Measurements from ENCODE around the gene TMEM196. TPM values are rescaled to one million over a fixed set of nuclear protein-coding genes. Genes with fewer than 3 reads are reported as not detected.

Gene TMEM196
- total RNA-seq (2014; rRNA removed; shearing (Covaris generic)) = not detected in 2 replicates

DNA sequence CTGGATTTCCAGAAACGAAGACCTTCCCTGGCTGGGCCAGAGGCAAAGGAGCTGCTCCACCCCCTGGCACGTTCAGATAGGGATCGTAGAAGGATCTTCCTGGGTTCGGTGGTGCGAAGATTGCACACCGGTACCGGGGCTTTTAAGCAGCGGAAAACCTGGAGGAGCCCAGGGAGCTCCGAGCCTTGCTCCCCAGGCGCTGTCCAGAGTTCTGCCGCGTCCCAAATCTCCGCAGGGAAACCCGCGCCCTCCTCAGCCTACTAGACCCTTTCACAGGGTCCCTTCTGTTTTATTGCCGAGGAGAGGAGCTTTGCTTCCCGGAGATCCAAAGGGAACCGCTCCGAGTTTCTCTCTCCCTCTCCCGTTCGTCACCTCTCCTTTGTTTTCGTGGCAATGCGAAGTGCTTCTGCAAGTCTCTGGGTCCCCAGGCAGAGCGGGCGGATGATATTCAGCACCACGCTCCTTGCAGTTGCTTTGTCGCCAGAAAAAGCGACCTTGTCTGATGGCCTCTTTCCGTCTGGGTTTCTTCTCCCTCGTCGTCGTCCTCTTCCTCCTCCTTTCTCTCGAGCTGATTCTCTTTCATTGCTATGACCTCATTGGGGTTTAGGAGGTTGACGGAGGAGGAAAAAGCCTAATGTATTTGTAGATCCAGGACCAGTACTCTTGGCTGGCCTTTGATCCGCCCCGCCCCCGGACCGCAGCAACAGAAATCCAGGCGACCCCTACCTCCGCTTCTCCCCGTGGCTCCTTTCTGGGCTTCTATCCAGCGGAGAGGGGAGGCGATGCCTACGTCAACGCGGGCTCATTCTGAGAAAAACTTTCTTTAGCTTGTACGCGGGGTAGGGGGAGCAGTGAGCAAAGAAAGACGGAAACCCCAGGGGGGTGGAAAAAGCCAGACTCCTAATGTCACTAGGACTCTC lies at the start of gene TMEM196:
Gene TMEM196, minus strand, starts transcription at position 777 of the 920 bp plus-strand sequence. CDS start 921 bp downstream, outside the sequence.
- DNase-seq (ENCODE audit: low spot score) = no peak

DNA sequence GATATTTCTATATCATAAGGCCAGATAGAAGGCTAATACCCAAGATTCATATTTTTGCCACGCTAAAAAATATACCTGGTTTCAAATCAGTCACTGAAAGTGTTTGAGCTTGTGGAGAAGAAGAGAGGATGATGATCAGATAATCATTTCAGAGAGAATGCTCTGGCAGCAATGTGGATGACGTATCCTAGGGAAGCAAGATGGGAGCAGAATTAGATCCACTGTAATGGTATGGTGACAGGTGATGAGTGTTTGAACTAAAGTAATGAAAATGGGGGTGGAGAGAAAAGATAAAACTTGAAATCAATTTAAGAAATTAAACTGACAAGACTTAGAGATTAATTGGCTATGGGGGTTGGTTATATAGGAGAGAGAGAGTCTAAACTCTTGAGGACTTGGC lies 42.7 kb upstream of the TMEM196 start:
- no peak for DNase-seq (ENCODE audit: low spot score)

DNA sequence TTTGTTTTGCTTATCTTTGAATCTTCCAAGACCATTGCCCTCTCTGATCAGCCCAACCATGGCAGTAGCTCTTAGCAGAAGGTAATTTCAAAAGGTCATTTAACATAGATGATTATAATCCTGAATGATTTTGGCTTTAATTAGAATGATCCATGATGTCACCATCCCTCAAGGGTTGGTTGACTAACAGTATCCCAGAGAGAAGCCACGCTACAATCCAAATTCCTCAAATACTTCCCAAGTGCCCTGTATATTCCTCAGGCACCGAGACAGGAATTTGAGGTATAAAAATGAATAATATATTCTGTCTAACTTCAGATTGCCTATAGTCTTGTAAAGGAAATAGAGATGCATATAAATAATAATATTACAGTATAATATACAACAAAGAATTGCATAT lies 42.1 kb upstream of the TMEM196 start:
- DNase-seq (ENCODE audit: low spot score) = no peak

DNA sequence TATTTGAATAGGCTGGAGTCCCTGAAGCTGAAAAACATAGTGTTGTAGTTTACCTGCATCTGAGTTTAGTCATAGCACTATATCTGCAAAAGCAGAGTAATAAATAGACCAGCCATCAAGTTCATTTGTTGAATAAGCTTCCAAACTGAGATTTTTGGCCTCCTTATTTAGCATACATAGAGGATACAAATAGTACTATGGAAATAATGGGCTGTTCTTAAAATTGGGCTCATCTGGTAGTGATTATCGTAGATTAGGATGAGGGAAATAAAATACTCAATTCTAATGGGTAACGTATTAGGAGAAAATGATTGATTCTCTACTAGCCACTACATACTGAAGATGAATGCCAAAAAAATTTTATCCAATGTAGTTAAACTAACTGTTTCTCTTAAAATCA lies 41.4 kb upstream of the TMEM196 start:
- no peak for DNase-seq (ENCODE audit: low spot score)

DNA sequence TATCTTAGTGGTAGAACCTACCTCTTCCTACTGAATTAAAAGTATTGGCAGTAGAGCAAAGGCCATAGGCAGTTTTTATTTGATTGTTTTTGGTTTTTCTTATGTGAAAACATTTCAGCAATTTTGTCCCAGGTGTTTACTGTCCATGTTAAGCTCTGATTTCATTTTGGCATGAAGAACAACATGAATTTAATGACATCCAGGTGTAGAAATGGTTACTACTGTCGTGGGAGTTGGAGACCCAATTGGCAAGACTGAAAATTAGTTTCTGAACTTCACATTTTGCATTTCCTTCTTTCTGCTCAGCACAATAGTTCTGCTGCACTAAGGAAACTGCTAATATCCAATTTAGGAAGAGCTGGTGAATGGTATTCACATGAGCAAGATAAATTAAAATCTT lies 38.0 kb upstream of the TMEM196 start:
- no peak for DNase-seq (ENCODE audit: low spot score)

DNA sequence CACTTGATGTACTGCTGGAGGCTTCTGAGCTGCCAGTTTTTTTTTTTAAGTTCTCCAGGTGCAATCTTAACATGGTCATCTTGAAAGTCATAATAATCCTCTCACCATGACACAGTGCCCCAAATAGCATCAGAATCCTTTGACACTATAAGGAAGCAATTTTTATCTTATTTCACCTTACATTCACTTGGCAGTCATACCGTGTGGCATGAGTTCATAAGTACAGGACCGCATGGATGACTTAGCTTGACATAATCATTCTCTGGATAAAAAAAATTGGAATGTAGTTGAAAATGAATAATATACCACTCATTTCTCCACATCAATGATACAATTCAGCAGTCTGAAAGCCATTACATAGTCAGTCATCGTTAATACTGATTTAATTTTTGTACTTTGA lies 25.6 kb upstream of the TMEM196 start:
- no peak for DNase-seq (ENCODE audit: low spot score)

DNA sequence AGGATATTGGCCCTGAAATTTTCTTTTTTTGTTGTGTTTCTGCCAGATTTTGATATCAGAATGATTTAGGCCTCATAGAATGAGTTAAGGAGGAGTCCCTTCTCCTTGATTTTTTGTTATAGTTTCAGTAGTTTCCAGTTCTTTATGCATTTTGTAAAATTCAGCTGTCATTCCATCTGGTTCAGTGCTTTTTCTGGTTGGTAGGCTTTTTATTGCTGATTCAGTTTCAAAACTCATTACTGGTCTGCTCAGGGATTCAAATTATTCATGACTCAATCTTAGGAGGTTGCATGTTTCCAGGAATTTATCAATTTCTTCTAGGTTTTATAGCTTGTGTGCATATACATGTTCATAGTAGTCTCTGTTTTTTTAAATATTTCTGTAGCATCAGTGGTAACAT lies 10.1 kb upstream of the TMEM196 start:
- DNase-seq (ENCODE audit: low spot score) = no peak

DNA sequence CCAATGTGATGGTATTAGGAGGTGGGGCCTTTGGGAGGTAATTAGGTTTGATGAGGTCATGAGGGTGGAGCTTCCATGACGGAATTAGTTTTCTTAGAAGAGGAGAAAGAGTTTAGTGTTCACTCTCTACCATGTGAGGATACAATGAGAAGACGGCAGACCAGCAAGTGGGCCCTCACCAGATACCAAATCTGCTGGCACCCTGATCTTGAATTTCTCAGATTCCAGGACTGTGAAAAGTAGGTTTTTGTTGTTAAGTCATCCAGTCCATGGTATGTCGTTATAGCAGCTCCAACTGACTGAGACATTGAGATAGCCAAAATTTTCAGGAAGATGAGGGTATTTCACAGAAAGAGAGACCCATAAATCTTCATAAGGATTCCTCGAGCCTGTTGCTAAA lies 3.6 kb upstream of the TMEM196 start:
- DNase-seq (ENCODE audit: low spot score) = no peak

DNA sequence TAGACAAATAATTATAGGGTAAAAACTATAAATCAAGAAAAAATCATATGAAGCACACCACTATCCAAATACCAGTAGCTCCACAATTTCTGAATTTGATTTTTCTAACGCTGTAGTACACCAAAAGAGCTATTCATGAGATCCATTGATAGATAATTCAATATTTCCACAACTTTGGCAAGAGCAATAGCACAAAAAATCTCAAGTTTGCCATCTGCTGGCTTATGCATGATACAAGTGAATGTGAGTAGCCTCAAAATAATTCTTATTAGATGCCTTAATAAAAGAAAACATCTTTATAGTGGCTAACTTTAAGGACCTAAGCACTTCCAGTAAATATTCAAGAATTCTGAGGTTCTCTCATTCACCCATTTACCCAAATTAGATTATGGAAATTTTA lies 2.2 kb upstream of the TMEM196 start:
- no peak for DNase-seq (ENCODE audit: low spot score)

DNA sequence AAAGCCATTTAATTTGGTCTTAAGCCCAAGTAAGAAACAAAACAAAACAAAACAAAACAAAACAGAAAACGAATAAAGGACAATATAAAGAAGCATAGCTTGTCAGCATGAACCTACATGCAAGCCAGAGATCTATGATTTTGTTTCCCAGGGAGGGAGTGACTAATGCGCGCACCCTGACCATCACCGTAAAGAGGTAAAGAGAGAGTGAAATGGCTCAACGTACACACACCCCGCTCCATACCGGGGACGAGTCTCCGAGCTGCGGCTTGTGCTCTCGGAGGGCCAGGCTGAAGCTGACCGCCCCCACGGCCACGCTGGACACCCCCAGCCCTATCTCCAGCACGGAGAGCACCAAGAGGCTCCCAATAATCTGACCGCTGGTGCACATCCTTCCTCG lies 1.1 kb downstream of the TMEM196 start:
- DNase-seq (ENCODE audit: low spot score) = no peak

DNA sequence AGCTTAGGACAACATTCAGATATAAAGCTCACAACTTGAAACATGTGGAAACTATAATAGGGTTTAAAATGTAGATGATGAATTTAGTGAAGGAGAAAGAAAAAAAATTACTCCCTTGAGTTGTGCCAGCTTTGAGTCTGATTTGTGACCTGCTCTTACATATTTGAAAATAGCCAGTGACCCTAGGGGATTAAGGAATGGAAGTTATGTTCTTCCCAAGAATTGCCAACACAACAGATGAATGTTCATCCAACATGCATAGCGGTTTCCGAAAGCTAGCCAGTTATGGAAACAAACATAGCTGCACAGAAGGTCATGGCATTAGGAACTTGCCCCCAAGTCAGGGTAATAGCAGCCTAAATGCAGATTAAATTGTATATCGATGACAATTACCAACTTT lies 10.8 kb downstream of the TMEM196 start:
- no peak for DNase-seq (ENCODE audit: low spot score)

DNA sequence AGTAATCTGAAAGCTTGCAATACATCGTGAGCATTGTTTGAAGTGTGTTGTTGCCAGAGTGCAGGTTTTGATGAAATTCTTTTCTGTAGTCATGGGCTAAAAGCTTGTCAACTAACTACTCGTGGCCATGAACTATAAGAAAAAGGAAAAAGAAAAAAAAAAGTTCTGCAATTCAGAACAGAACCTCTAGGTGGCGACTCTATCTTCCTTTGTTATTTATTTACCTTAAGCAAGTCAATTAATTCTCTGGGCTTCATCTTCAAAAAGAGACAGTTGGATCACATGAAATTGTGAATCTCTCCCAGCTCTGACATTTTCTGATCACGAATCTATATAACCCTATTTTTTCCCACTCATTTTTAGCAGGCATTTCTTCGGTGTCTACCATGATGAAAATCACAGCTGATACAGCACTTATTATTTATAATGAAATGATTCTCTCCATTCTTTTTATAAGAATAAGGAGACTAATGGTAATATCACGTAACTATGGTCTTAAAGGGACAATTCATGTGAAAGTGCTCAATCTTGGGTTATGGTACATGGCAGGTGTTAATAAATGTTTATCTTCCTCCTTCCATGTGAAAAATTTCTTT lies 18.8 kb downstream of the TMEM196 start:
- DNase-seq (ENCODE audit: low spot score) = peak; percentile 88

DNA sequence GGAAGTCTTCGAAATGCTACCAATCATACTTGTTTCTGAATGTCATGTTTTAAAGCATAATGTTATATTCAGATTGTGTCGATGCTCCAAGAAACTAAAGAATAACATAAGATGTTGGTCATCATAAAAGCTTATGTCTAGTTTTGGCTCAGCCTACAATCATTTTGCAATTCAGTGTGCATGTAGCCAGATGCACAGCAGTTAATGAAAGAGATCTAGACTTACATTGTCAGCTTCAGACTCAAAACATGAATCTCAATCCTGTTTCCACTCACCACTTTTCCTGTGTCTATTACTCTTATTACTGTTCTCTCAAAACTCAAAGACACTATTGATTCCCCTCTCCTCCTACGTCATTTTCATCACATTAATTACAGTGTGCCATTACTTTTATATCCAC lies 21.4 kb downstream of the TMEM196 start:
- DNase-seq (ENCODE audit: low spot score) = no peak

DNA sequence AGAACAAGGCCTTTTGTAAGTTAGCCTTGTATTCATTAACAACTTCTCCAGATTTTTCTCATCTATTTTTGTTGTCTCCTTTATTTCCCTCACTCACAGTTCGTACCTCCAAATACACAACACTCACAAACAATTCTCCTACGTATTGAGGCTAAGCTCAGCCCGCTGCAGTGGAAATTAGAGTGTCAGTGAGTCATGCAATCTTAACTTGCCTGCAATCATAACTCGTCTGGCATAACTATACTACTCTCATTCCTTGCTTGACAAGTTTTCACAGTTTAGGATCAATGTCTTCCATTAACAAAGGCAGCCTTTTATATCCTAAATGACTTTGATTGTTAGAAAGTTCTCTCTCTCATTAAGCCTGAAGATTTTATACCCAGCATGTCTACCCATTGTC lies 23.8 kb downstream of the TMEM196 start:
- peak; percentile 40 for DNase-seq (ENCODE audit: low spot score)

DNA sequence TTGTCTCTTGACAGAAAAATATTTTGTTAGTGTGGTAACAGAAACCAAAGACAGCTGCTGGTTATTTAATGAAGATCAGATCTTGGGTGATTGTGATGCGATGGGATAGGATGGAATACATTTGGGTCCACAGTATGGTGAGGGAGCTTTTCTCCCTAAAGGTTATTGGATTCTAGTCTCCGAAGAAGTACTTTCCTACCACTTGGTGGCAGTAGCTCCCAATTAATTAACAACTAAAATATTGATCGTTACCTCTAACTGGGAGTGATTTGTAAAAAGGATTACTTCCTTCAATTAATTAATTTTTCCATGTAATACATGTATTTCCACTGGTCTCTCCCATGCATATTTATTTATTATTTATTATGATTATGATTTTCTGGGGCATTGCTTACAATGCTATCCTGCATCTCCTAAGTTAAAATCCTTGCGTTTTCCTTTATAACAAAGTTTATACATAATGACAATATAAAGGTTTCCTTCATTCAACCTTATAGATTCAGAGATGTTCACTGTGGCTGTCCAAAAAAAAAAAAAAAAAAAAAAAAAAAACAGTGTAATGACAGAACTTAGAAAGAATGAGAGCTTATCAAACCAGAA lies 25.6 kb downstream of the TMEM196 start:
- DNase-seq (ENCODE audit: low spot score) = peak; percentile 71

DNA sequence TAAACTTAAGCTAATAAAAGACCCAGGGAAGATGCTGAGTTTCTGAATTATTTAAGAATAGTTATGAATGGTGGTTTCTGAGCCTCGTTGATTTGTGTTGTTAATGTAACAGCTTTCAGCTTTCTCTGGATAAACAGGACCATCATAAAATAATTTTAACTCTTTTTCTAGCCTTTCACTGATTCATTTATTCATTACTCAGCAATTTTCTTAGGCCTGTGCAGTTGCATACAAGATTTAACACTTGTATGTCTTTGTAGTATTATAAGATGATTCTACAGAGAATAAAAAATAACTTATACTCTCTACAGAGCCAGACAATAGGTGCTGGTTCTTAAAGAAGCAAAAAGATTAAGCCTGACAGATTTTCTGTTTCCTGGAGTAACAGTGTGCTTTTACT lies 29.3 kb downstream of the TMEM196 start:
- no peak for DNase-seq (ENCODE audit: low spot score)

DNA sequence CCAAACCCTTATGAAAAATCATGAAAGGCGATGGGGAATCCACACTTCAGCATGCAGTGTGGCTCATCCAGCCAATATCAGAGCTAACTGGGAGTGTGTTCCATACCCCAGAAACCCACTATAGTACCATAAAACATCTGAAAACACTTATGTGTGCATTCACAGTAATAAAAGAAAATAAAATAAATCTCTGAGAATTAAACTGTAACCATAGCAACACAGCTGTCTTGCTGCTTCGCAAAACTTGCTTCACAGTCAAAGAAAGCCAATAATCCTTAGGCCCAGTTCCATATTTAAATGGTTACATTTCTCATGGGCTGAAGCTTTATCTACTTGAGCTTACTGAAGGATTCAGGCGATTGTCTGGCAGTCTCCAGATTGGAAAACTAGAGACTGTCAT lies 44.7 kb downstream of the TMEM196 start:
- DNase-seq (ENCODE audit: low spot score) = no peak

DNA sequence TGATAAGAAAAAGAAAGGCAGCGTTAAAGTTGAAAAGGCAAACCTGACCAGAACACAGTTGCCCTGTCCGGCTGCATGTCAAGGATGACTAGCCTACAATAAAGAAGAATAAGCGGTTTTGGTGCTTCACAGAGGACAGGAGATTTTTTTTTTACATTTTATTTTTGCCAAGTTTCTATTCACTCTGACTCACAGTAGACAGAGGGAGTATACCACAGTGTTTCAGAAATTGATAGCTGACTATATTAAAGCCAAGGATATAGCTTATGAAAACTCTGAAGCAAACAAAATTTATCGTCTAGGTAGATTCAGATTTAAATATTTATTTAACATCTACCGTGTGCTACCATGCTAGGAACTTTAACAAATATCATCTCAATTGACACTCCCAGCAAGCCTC lies 47.6 kb downstream of the TMEM196 start:
- no peak for DNase-seq (ENCODE audit: low spot score)

DNA sequence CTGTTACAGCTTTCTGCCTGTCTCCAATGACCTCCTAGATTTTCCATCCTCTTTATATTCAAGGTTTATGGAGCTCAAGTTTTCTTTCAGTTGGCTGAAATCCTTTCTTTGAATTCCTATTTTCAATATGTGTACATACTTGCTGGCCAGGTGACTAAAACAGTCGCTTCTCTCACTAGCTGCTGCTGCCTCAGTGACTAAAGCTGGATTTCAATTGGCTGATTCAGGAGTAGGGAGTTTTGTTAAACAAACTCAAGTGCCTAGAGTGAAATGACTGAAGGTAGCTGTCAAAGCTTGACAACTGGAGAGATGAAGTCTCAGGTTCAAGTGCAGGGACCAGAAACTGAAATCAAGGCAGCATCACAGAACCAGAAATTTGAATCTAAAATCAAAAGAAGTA lies 57.9 kb downstream of the TMEM196 start:
- no peak for DNase-seq (ENCODE audit: low spot score)

DNA sequence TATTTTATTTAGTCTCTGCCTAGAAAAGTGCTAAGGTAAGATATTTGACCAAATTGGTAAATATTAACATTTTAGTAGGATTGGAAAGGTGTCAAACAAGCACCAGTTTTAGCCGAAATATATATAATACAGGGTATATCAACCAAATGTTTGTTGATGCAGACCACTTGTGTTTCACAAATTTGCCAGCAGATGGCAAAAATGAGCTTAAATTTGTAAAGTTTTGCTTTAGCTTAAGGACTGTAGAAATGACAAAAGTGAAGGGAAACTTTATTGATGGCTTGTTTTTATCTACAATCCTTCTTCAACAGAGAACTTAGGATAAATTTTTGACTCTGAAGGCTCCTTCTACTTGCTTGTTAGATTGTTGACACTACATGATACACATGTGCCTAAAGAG lies 59.7 kb downstream of the TMEM196 start:
- peak; percentile 73 for DNase-seq (ENCODE audit: low spot score)

DNA sequence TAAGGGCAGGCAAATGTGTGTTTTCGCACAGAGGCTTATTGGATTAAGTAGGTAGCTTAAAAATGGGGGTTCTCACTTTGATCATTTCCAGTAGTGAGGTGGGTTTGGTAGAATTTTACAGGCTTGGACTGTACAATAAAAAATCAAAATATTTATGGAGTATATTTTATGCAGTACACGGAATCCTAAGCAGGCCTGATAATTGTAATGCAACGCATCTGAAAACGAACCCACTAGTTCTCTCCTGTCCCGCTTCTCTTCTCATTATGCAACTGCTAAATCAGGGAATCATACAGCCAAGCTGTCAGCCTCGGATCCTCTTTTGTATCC lies 64.2 kb downstream of the TMEM196 start:
- DNase-seq (ENCODE audit: low spot score) = no peak

DNA sequence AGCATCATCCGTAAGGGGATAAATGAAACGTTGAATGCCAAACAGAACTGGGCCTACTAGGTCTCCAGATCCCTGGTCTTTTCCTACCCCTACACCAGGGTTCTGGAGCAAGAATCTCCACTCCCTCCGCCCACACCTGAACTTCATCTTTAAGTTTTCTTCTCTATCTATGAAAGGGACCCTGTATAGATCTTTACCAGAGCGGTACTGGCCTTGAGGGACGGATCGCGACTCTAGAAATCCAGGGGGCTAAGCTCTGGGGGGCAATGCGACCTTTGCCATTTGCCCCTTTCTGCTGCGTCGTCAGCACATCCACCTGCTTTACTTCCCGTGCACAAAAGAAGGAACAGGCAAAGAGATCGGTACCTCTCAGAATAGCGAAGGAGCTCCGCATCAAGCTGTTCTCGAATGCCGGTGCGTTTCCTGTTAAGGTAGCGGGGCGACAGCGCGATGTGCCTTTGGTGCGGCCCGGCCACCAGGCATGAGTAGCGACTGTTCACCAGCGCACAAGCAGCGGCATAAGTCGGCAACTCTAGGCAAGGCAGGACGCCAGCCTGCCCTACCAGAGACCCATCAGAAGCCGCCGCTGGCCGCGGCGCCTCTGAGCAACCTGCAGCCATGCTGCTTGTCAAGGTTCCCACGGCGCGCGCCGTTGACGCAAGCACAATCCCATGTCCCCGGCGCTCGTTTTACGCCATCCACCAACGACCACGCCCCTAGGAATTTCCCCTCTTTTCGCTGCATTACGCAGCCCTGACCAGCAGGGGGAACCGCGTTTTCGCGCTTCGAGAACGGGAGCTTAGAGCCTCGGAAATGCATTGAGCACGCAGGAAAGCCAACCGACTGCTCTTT lies 64.8 kb downstream of the TMEM196 start, which contains the start of gene POLR1F:
Gene POLR1F, minus strand, starts transcription at position 641 of the 852 bp plus-strand sequence. Its CDS starts 21 bp downstream, at position 620.
- DNase-seq (ENCODE audit: low spot score) = peak; percentile 98
